ENCODE data around the gene CNNM1.

DNA sequence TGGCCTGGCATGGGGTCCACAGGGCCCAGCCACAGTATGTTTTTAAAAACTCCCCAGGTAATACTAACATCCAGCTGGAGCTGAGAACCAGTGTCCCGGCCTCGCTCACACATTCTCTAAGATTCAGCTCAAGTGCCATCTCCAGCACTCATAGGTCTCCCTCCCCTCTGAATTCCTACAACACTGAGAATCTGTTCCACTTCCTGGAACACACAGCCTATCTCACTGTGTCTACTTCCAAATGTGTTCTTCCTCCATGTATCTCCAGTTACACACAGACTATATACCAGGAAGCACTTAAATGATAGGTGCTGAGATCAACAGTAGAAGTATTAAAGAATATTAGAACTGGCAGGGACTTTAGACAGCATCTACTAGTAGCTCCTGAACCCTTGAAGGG, 90.5 kb downstream of the CNNM1 start:
- TF ChIP-seq POLR2A (IDR thresholded peaks at IDR 0.05; ENCODE audit: low read depth, low read length): no peak
- TF ChIP-seq POLR2AphosphoS5 (IDR thresholded peaks at IDR 0.05; ENCODE audit: low read depth, low read length): no peak
